Mesenchymal stem cell (in vitro differentiated cells and primary cell): Measurements from ENCODE around the gene TSPAN13.

Experiments
- DNase-seq: peaks from one replicate; pipeline ENCODE4 v3.0.0-alpha.2; 2013
- H2AFZ ChIP-seq: one replicate; pipeline ENCODE4 v1.6.1; 2013; ENCODE audit warnings: low read depth, mild to moderate bottlenecking, control low read depth, inconsistent platforms, low read length, moderate library complexity
- H2AK5ac ChIP-seq: 2 replicates; pipeline ENCODE4 v1.6.1; 2013; ENCODE audit warnings: low read length, moderate library complexity, mild to moderate bottlenecking, inconsistent platforms; ENCODE audit not compliant: severe bottlenecking
- H2BK120ac ChIP-seq: one replicate; pipeline ENCODE4 v1.6.1; 2013; ENCODE audit warnings: low read depth, mild to moderate bottlenecking, inconsistent platforms, low read length, moderate library complexity
- H2BK12ac ChIP-seq, 2 experiments: one replicate each; pipeline ENCODE4 v1.6.1; 2013; ENCODE audit warnings: inconsistent platforms in 2 of 2, low read length in 2 of 2, mild to moderate bottlenecking in 2 of 2, moderate library complexity in 2 of 2, control low read depth in 1 of 2
- H2BK15ac ChIP-seq: one replicate; pipeline ENCODE4 v1.6.1; 2013; ENCODE audit warnings: mild to moderate bottlenecking, low read depth, inconsistent platforms; ENCODE audit not compliant: poor library complexity, severe bottlenecking
- H2BK5ac ChIP-seq: 2 replicates; pipeline ENCODE4 v1.6.1; 2013; ENCODE audit warnings: low read depth, mild to moderate bottlenecking, low read length, control low read depth, inconsistent platforms; ENCODE audit not compliant: poor library complexity, severe bottlenecking
- H3K14ac ChIP-seq, 2 experiments: one replicate each; pipeline ENCODE4 v1.6.1; 2013; ENCODE audit warnings: inconsistent platforms in 2 of 2, low read length in 2 of 2, control low read depth in 1 of 2, mild to moderate bottlenecking in 1 of 2, moderate library complexity in 1 of 2
- H3K18ac ChIP-seq, 2 experiments: one replicate each; pipeline ENCODE4 v1.6.1; 2013; ENCODE audit warnings: inconsistent platforms in 2 of 2, low read length in 2 of 2, control low read depth in 1 of 2, low read depth in 1 of 2, mild to moderate bottlenecking in 1 of 2
- H3K23ac ChIP-seq, 2 experiments: one replicate each; pipeline ENCODE4 v1.6.1; 2013; ENCODE audit warnings: inconsistent platforms in 2 of 2, low read length in 2 of 2, mild to moderate bottlenecking in 2 of 2, moderate library complexity in 2 of 2, control low read depth in 1 of 2
- H3K27ac ChIP-seq: 2 replicates; pipeline ENCODE4 v1.5.1; 2013; ENCODE audit warnings: mild to moderate bottlenecking, moderate library complexity, low read length, control low read depth, inconsistent platforms; ENCODE audit not compliant: poor library complexity, severe bottlenecking
- H3K27me3 ChIP-seq, 2 experiments: 2 replicates each; pipeline versions ENCODE4 v1.6.1 to v1.7.0; 2013; ENCODE audit warnings: low read length in 2 of 2, mild to moderate bottlenecking in 2 of 2, moderate library complexity in 2 of 2, control low read depth in 1 of 2, inconsistent platforms in 1 of 2; ENCODE audit not compliant: control insufficient read depth in 1 of 2, insufficient read depth in 1 of 2
- H3K36me3 ChIP-seq, 2 experiments: 2 replicates each; pipeline versions ENCODE4 v1.6.1 to v1.7.0; 2013; ENCODE audit warnings: low read length in 2 of 2, control low read depth in 1 of 2, inconsistent platforms in 1 of 2, low read depth in 1 of 2, mild to moderate bottlenecking in 1 of 2; ENCODE audit not compliant: insufficient read depth in 2 of 2, control insufficient read depth in 1 of 2
- H3K4ac ChIP-seq, 2 experiments: one replicate each; pipeline ENCODE4 v1.6.1; 2013; ENCODE audit warnings: inconsistent platforms in 2 of 2, low read length in 2 of 2, mild to moderate bottlenecking in 2 of 2, moderate library complexity in 2 of 2, control low read depth in 1 of 2, low read depth in 1 of 2
- H3K4me1 ChIP-seq: 2 replicates; pipeline ENCODE4 v1.6.1; 2013; ENCODE audit warnings: low read depth, low read length, control low read depth; ENCODE audit not compliant: control insufficient read depth, insufficient read depth
- H3K4me2 ChIP-seq: 2 replicates; pipeline ENCODE4 v1.6.1; 2013; ENCODE audit warnings: low read length, mild to moderate bottlenecking, inconsistent platforms; ENCODE audit not compliant: poor library complexity, severe bottlenecking
- H3K4me3 ChIP-seq, 2 experiments: 2 replicates each; pipeline versions ENCODE4 v1.5.1 to v1.7.0; 2013; ENCODE audit warnings: low read length in 2 of 2, mild to moderate bottlenecking in 2 of 2, control low read depth in 1 of 2, low read depth in 1 of 2; ENCODE audit not compliant: insufficient read depth in 1 of 2
- H3K79me1 ChIP-seq: replicated peaks from 2 replicates; pipeline ENCODE4 v1.6.1; 2013; ENCODE audit warnings: mild to moderate bottlenecking, control low read depth, low read length, inconsistent platforms; ENCODE audit not compliant: poor library complexity, severe bottlenecking
- H3K9ac ChIP-seq: 2 replicates; pipeline ENCODE4 v1.7.0; 2013; ENCODE audit warnings: mild to moderate bottlenecking, low read length, moderate library complexity
- H3K9me3 ChIP-seq: 2 replicates; pipeline ENCODE4 v1.7.0; 2013; ENCODE audit warnings: mild to moderate bottlenecking, low read length; ENCODE audit not compliant: control insufficient read depth
- H4K8ac ChIP-seq: one replicate; pipeline ENCODE4 v1.6.1; 2013; ENCODE audit warnings: inconsistent platforms, mild to moderate bottlenecking, low read length, moderate library complexity
- H4K91ac ChIP-seq: one replicate; pipeline ENCODE4 v1.6.1; 2013; ENCODE audit warnings: mild to moderate bottlenecking, low read length, inconsistent platforms
- WGBS: methylation state at CpG from one replicate; pipeline ENCODE4 v1.1.7; 2013; ENCODE audit warnings: mixed read lengths; 5-methylcytosine and 5-hydroxymethylcytosine counted together

The TSPAN13 gene

DNA sequence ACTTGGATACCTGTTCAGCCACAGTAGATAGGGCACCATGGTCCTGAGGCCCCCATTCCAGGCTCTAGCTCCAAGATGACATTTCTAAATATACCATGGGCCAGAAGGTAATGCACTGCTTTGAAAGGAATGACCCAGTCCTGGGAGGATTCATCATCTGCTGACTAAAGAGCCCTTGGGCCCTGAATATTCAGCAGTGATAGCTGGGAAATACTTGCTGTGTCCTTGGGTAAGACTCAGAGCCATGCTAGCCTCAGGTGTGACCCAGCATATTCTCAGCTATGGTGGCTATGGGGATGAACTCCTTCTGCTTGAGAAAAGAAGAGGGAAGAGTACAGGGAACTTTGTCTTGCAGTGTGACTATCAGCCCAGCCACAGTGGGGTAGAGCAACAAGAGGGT, 72.5 kb downstream of the TSPAN13 start:
- Histone ChIP-seq H3K27me3 (no peaks in the 10 kb centered on the region), H3K79me1 (no peaks in the 10 kb centered on the region), H3K18ac (no peak overlapping the region), H4K8ac (no peak overlapping the region), H2BK5ac (no peak overlapping the region), H3K4me1 (no peaks in the 10 kb centered on the region), H2BK15ac (no peak overlapping the region), H3K4me2 (no peak overlapping the region), H4K91ac (no peak overlapping the region), H2BK120ac (no peak overlapping the region), H3K9ac (no peak overlapping the region), H3K27ac (no peak overlapping the region), H3K14ac (no peak overlapping the region), H2AFZ (no peak overlapping the region), H2AK5ac (no peak overlapping the region), H3K4ac (no peak overlapping the region), H3K36me3 (no peaks in the 10 kb centered on the region), H3K23ac (no peak overlapping the region), H3K4me3 (no peak overlapping the region), H3K9me3 (peaks cover 7% of the 10 kb centered on the region), H2BK12ac (no peak overlapping the region)
- DNase-seq = no peak

DNA sequence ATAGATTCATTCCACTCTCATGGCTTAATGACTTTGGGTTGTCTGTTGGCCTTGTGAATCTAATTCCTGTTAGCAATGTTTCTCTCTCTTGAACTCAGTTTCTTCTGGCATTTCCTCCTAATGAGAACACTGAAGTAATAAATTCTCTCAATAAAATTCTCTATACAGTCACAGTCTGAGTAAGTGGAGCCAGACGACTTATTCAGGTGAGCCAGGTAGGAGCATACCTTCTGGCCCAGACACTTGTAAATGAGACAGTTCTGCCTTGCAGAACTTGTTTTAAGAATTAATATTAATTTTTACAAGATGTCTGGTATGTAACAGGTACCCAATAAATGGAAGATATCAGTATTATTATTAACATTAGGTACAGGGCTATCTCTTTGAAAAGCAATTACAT, 79.8 kb downstream of the TSPAN13 start:
- Histone ChIP-seq H3K36me3 (no peaks in the 10 kb centered on the region), H3K23ac (no peak overlapping the region), H2BK15ac (no peak overlapping the region), H2AFZ (no peak overlapping the region), H2BK5ac (no peak overlapping the region), H3K4me2 (no peak overlapping the region), H3K4me3 (no peak overlapping the region), H3K27ac (no peak overlapping the region), H3K18ac (no peak overlapping the region), H3K14ac (no peak overlapping the region), H3K9me3 (peaks cover 7% of the 10 kb centered on the region), H3K79me1 (no peaks in the 10 kb centered on the region), H2BK120ac (no peak overlapping the region), H2AK5ac (no peak overlapping the region), H4K8ac (no peak overlapping the region), H4K91ac (no peak overlapping the region), H3K9ac (no peak overlapping the region), H3K27me3 (no peaks in the 10 kb centered on the region), H3K4ac (no peak overlapping the region), H3K4me1 (no peaks in the 10 kb centered on the region), H2BK12ac (no peak overlapping the region)
- WGBS = 100% methylated on average over 1 of the region's 1 CpG
- no peak for DNase-seq
